ENCODE data around the gene GRAP.
A peak's percentile ranks its signal among the peaks of the same experiment; 100 is the strongest.

GRAP gene

GRCh38 chr17:19001907-19002590 lies 44.7 kb downstream of the GRAP start:
- no peak for DNase-seq

GRCh38 chr17:19000531-19001325 lies 46.0 kb downstream of the GRAP start:
- DNase-seq, result peak; percentile 15

GRCh38 chr17:18999911-19000310 lies 46.8 kb downstream of the GRAP start:
- DNase-seq, result no peak

- DNase-seq, result no peak
Measured at GRCh38 chr17:18999394-18999793, 47.4 kb downstream of the GRAP start.

DNA sequence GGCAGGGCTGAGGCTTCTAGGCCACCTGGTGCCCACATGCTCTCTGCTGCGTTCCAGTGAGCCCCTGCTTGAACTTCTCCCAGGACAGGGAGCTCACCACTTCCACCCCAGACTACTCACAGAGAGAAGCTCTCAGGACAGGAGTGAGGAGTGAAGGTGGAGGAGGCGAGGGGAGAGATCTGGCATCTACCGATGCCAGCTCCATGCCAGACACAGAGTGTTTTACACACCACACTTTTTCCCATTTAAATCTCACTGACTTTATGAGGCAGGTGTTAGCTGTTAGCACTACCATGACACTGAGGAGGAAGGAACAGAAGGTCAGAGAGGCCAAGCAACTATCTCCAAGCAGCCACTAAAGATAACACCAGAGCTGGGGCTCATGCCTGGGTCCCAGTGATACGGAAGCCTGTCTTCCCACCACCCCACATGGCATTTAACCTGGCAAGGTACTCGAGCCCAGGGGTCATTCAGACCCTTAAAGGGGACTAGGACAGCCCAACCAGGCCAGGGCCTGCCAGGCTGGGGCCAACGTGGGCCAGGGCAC lies 49.0 kb downstream of the GRAP start:
- no peak for DNase-seq

DNA sequence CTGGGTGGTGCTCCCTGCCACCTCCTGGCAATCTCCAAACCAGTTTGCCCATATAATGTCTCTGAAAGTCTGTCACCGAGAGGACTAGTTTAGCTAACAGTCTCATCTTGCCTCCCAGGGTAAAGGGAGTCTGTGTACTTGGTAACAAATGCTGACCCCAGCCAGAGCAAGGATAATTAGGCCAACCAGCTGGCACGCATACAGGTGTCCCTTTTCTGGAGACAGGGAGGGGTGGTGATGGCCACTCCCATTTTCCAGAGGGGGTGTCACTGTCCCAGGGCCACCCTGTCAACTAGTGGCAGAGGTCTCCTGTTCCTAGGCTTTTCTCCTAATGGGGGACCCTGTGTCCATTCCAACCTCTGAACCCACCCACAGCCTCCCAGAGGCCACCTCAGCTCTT lies 50.3 kb downstream of the GRAP start:
- DNase-seq, result no peak

DNA sequence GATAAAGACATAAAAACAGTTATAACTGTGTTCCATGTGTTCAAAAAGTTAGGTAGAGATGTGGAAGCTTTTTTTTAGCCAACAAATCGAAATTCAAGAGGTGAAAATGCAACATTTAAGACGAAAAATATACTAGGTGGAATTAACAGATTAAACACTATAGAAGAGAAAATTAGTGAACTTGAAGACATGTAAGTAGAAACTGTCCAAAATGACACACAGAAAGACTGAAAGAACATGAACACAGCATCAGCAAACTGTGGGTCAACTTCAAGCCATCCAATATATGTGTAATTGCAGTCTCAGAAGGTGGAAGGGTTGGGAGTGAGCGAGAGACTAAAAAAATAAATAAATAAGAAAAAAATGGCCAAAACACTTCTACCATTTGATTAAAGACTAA lies 51.5 kb downstream of the GRAP start:
- DNase-seq, result no peak

- no peak for DNase-seq
Measured at GRCh38 chr17:18994631-18995030, 52.1 kb downstream of the GRAP start.

DNA sequence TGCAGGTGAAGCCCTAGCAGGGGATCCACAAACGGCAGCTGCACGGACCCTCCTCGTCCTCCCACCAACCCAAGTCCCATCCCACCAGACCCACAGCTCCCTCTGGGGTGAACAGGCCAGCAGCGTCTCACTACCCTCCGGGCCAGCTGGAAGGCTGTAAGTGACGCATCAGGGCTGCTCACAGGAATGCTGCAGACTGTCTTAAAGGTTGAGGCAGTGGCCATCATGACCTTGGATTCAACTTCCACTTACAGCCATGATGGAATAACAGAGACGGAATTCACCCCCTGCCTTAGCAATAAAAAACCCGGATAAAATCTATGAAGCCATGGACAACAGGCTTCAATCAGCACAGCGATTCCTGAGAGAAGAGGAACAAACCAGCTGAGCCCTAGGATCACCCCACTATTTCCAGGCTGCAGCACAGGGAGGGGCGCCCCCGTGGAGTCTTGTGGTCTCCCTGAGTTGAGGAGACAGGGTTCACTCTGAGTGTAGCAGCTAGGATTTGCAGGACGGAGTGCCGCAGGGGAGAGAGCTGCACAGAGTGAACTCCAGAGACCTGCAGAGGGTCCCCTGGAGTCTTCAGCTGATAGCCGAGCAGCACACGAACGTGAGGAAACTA lies 52.7 kb downstream of the GRAP start:
- peak; percentile 18 for DNase-seq

- DNase-seq, result no peak
Measured at GRCh38 chr17:18992454-18993130, 54.2 kb downstream of the GRAP start.

DNA sequence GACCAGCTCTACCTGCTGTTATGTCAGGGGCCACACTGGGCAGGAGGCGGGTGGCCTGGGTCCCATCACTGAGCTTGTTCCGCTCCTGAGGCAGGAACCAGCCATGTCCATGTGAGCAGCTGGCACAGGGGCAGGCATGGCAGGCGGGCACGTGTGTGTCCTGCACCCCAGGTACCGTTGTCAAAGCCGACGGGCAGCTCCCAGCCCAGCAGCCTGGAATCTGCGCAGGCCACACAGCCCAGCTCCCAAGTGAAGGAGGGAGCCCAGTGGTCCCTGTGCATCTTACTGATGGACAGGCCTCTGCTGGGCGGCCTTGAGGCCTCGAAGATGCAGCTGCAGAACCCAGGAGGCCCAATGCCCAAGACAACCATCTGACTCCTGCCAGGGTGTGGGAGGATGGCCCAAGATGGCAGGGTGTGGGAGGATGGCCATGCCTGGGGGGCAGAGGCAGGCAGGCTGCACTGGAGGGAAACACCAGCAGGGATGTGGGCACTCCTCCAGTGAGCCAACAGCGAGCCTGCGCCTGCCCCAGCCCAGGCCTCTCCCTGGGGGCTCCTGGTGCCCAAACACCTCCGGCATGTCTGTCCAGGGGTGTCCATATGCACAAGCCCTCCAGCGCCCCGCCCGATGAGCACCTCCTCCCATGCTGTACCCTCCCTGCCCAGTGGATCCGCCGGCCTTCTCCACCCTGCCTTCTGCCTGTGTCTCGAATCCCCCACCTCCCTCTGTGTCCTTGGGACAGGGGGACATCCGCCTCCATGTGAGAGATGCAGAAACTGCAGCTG lies 55.0 kb downstream of the GRAP start:
- DNase-seq, result no peak

GRCh38 chr17:18990331-18990730 lies 56.4 kb downstream of the GRAP start:
- no peak for DNase-seq

GRCh38 chr17:18988546-18989173 lies 58.1 kb downstream of the GRAP start:
- DNase-seq, result no peak

- no peak for DNase-seq
Measured at GRCh38 chr17:18987862-18988545, 58.8 kb downstream of the GRAP start.

DNA sequence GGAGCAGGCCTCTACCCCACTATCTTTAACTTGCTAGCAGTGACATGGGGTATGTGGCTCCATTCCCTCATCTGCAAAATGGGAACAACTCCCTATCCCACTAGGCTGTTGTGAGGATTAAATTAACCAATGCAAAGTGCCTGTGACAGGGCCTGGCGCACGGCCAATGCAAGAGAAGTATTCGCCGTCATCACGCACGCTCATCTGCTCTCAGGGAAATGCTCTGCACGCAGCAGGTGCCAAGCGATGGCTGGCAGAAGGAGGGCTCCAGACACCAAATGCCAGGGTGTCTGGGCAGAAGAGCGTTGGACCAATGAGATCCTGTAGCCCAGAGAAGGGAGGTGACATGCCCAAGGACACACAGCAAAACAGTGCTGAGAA lies 59.5 kb downstream of the GRAP start:
- no peak for DNase-seq

- DNase-seq, result no peak
Measured at GRCh38 chr17:18986541-18987229, 60.1 kb downstream of the GRAP start.

- no peak for DNase-seq
Measured at GRCh38 chr17:18985475-18985874, 61.3 kb downstream of the GRAP start.

DNA sequence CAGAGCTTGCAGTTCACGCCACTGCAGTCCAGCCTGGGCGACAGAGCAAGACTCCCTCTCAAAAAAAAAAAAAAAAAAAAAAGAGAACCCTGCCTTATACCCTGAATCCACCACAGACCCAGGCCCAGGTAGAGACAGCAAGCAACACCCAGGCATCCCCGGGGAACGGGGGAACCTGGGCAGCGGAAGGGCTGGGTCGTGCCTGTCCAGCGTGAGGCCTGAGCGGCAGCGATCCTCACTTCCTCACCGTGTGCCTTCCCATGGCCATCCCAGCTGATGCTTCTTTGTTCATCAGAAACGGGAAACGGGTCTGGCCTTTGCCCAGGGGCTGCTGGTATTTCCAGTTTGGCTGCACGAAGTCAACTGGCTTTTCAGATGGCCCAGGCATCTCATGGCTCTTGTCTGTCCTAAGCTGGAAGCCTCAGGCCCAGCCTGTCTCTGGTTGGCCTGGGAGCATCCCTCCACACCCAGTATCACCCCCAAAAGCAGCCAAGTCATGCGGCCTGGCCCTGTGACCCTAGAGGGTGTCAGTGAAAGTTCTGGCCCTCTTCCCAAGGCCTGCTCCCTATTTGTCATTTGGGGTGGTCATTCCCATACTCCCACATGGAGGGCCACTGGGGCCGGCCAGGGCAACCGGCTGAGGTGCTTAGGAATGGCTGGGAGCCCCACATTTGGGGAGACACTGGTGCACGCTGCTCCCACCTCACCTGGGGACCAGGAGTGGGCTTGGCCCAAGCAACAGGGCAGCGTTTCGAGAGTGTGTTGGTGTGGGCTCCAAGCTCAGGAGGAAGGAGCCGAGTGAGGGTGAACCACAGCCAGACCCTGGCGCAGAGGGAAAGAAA lies 62.3 kb downstream of the GRAP start:
- no peak for DNase-seq

- peak; percentile 63 for DNase-seq
Measured at GRCh38 chr17:18981642-18982424, 64.9 kb downstream of the GRAP start.
